Measurements from ENCODE around the gene PCDHGA5.
"Not testable (repeated sequence)": the region's sequence is repeated elsewhere in the genome, so short reads cannot be mapped to it uniquely, and the experiment has no call there.

PCDHGA5 gene

DNA sequence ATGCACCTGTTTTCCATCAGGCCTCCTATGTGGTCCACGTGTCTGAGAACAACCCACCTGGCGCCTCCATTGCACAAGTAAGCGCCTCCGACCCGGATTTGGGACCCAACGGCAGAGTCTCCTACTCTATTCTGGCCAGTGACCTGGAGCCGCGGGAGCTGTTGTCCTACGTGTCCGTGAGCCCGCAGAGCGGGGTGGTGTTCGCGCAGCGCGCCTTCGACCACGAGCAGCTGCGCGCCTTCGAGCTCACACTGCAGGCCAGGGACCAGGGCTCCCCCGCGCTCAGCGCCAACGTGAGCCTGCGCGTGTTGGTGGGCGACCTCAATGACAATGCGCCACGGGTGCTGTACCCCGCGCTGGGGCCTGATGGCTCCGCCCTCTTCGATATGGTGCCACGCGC lies 12.4 kb upstream of the PCDHGA5 start:
- no peak for DNase-seq (ENCODE audit: low read depth, low spot score)

DNA sequence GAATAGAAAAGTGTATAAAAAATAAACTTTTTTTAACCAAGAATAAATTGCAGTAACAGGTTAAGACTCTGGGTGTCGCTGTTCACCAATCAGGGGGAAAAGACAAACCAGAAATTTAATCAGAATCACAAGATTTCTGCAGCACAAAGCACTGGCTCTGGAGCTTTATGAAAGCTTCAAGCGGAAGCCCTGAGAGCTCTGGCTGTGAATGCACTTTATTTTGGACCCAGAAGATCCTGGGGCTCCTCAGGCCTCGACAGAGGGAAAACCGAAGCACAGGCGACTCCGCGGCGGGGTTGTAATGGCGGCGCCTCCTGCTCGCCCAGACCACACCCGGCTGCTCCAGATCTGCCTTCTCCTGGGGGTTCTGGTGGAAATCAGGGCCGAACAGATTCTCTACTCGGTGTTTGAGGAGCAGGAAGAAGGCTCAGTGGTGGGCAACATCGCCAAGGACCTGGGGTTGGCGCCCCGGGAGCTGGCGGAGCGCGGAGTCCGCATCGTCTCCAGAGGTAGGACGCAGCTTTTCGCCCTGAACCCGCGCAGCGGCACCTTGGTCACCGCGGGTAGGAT lies 9.0 kb upstream of the PCDHGA5 start, which contains the start of gene PCDHGA4:
PCDHGA4 (plus strand) TSS at position 122 of the 570 bp plus-strand sequence; CDS start at position 209, 87 bp downstream.
- no peak for DNase-seq (ENCODE audit: low read depth, low spot score)

DNA sequence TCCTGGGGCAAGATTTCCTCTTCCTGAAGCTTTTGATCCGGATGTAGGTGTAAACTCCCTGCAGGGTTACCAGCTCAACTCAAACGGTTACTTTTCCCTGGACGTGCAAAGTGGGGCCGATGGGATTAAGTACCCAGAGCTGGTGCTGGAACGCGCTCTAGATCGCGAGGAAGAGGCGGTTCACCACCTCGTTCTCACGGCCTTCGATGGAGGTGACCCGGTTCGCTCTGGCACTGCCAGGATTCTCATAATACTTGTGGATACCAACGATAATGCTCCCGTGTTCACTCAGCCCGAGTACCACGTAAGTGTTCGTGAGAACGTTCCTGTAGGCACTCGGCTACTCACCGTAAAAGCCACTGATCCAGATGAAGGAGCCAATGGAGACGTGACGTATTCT lies 8.3 kb upstream of the PCDHGA5 start:
- DNase-seq (ENCODE audit: low read depth, low spot score), result no peak

DNA sequence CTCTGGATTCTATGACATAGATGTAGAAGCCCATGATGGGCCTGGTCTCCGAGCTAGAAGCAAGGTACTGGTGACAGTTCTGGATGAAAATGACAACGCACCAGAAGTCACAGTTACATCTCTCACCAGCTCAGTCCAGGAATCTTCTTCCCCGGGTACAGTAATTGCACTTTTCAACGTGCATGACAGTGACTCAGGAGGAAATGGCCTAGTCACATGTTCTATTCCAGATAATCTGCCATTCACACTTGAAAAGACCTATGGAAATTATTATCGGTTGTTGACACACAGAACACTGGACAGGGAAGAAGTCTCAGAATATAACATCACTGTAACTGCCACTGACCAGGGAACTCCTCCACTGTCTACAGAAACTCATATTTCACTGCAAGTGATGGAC lies 7.8 kb upstream of the PCDHGA5 start:
- DNase-seq (ENCODE audit: low read depth, low spot score), result no peak

DNA sequence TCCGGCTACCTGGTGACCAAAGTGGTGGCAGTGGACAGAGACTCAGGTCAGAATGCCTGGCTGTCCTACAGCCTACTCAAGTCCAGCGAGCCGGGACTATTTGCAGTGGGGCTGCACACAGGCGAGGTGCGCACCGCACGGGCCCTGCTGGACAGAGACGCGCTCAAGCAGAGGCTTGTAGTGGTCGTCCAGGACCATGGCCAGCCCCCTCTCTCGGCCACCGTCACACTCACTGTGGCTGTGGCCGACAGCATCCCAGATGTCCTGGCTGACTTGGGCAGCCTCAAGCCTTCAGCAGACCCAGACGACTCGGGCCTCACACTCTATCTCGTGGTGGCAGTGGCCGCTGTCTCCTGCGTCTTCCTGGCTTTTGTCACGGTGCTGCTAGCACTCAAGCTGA lies 7.0 kb upstream of the PCDHGA5 start:
- no peak for DNase-seq (ENCODE audit: low read depth, low spot score)

DNA sequence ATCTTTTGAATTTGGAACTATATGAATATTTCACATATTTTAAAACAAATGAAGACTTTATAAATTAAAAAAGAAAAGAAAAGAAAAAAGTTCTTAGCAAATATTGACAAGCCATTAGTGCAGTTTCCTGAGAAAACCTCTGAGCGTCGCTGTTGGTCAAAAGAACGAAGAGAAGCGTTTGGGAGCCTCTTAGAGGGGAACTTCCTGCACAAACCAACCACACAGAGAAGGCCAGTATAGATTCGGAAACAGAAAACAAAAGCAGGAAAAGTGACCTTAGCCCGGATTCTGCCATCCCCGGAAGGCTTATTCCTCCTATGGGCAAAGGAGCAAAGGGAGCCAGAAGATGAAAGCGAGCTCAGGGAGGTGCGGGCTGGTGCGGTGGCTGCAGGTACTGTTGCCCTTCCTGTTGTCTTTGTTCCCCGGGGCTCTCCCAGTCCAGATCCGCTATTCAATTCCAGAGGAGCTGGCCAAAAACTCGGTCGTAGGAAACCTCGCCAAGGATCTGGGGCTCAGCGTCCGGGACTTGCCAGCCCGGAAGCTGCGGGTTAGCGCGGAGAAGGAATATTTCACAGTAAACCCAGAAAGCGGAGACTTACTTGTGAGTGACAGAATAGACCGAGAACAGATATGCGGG lies 4.1 kb upstream of the PCDHGA5 start, which contains the start of gene PCDHGB2:
PCDHGB2 (plus strand) TSS at position 205 of the 637 bp plus-strand sequence; CDS start at position 347, 142 bp downstream.
- DNase-seq (ENCODE audit: low read depth, low spot score), result no peak

DNA sequence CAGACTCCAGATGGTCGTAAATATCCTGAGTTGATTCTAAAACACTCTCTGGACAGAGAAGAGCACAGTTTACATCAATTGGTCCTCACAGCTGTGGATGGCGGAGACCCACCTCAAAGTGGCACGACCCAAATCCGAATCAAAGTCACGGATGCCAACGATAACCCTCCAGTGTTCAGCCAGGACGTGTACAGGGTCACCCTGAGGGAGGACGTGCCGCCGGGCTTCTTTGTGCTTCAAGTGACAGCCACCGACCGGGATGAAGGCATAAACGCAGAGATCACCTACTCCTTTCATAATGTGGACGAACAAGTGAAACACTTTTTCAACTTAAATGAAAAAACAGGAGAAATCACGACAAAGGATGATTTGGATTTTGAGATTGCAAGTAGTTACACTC lies 3.3 kb upstream of the PCDHGA5 start:
- DNase-seq (ENCODE audit: low read depth, low spot score), result no peak

DNA sequence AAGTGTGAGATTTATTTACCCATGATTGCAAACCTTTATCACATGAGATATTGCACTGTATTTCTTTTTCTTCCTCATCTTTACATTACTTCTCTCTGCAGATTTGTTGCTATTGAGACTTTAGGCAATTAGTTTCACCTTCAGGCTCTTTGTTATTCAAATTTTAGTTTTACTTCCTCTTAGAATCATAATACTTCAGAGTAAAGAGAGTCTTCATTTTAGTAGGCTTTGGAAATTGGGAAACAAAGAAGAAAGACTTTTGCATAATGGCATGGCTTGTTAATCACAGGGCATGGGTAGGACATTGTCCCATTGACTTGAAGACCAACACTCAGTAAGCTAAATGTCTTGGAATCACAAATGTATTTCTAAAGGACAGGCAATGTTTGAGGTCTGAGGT lies 1.2 kb upstream of the PCDHGA5 start:
- no peak for DNase-seq (ENCODE audit: low read depth, low spot score)

DNA sequence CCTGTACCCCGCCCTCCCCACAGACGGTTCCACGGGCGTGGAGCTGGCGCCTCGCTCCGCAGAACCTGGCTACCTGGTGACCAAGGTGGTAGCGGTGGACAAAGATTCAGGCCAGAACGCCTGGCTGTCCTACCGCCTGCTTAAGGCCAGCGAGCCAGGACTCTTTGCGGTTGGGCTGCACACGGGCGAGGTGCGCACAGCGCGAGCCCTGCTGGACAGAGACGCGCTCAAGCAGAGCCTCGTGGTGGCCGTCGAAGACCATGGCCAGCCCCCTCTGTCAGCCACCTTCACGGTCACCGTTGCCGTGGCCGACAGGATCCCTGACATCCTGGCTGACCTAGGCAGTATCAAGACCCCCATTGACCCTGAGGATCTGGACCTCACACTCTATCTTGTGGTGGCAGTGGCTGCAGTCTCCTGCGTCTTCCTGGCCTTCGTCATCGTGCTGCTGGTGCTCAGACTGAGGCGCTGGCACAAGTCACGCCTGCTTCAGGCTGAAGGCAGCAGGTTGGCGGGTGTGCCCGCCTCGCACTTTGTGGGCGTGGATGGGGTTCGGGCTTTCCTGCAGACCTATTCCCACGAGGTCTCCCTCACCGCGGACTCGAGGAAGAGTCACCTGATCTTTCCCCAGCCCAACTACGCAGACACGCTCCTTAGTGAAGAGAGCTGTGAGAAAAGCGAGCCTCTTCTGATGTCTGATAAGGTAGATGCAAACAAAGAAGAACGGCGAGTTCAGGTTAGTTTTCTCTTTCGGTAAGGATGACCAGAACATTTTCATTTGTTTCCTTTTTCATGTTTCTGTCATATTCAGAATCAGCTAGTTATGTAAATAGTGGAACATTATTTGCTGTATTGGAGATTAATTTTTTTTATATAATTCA lies 2.3 kb downstream of the PCDHGA5 start:
- DNase-seq (ENCODE audit: low read depth, low spot score), result no peak

DNA sequence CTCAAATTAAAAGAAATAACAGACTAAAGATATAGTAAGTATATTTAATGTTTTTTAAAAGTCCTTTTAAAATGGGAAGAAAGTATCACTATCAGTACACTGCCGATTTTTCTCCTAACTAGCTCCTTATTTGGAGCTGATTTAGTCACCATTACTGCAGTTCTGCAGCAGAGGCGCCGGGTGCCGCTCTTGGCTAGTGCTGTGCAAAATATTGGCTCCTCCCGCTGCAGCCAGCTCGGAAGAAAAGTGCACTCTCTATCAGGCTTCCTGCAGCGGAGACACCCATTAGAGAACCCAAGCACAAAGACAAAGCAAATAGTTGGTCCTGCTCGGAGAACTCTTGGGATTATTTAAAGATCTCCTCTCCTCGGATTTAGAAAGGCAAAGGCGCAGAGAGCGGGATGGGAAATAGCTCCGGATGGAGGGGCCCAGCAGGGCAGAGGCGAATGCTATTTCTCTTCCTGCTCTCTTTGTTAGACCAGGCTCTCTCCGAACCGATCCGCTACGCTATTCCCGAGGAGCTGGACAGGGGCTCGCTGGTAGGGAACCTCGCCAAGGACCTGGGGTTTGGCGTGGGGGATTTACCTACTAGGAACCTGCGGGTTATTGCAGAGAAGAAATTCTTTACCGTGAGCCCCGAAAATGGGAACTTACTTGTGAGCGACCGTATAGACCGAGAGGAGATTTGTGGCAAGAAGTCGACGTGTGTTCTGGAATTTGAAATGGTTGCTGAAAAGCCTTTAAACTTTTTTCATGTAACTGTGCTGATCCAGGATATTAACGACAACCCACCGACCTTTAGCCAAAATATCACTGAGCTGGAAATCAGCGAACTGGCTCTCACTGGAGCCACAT lies 6.3 kb downstream of the PCDHGA5 start, which contains the start of gene PCDHGB3:
PCDHGB3 (plus strand) TSS at position 249 of the 855 bp plus-strand sequence; CDS start at position 402, 153 bp downstream.
- DNase-seq (ENCODE audit: low read depth, low spot score), result no peak

DNA sequence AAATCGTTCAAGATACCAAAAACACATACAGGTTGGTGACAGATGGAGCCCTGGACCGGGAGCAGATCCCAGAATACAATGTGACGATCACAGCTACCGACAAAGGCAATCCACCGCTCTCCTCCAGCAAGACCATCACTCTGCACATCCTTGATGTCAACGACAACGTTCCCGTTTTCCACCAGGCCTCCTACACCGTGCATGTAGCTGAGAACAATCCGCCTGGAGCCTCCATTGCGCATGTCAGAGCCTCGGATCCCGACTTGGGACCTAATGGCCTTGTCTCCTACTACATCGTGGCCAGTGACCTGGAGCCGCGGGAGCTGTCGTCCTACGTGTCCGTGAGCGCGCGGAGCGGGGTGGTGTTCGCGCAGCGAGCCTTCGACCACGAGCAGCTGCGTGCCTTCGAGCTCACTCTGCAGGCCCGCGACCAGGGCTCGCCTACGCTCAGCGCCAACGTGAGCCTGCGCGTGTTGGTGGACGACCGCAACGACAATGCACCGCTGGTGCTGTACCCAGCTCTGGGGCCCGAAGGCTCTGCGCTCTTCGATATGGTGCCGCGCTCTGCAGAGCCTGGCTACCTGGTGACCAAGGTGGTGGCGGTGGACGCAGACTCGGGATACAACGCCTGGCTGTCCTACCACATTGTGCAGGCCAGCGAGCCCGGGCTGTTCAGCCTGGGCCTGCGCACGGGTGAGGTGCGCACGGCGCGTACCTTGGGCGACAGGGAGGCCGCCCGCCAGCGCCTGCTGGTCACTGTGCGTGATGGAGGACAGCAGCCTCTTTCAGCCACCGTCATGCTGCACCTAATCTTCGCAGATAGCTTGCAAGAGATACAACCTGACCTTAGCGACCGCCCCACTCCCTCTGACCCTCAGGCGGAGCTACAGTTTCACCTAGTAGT lies 7.9 kb downstream of the PCDHGA5 start:
- no peak for DNase-seq (ENCODE audit: low read depth, low spot score)

DNA sequence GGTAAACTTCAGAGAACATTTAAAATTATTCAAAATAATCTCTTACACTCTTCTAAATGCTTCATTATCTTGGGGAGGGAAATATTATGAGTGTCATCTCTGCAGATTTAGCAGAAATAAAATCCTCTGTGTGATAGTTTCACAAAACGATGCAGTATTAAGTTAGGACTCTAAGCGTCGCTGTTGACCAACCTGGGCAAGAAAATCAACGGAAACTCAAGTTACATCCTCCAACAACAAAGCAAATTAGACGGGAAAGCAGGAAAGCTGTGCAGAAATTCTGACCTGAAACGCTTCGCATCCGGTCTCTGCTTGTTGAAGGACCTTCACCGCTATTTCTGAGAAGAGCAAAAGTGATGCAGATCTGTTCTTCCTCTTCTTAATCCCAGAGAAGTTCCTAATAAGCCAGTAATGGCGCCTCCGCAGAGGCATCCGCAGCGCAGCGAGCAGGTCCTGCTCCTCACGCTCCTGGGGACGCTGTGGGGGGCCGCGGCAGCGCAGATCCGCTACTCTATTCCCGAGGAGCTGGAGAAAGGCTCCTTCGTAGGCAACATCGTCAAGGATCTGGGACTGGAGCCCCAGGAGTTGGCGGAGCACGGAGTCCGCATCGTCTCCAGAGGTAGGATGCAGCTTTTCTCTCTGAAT lies 9.8 kb downstream of the PCDHGA5 start, which contains the start of gene PCDHGA6:
PCDHGA6 (plus strand) TSS at position 219 of the 645 bp plus-strand sequence; CDS start at position 412, 193 bp downstream.
- DNase-seq (ENCODE audit: low read depth, low spot score), result no peak

DNA sequence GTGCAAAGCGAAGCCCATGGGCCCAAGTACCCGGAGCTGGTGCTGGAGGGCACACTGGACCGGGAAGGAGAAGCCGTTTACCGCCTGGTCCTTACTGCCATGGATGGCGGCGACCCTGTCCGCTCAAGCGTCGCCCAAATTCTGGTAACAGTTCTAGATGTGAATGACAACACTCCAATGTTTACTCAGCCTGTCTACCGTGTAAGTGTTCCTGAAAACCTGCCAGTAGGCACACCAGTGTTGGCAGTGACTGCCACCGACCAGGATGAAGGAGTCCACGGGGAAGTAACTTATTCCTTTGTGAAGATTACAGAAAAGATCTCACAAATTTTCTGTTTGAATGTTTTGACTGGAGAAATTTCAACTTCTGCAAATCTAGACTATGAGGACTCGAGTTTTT lies 10.7 kb downstream of the PCDHGA5 start:
- DNase-seq (ENCODE audit: low read depth, low spot score), result no peak

DNA sequence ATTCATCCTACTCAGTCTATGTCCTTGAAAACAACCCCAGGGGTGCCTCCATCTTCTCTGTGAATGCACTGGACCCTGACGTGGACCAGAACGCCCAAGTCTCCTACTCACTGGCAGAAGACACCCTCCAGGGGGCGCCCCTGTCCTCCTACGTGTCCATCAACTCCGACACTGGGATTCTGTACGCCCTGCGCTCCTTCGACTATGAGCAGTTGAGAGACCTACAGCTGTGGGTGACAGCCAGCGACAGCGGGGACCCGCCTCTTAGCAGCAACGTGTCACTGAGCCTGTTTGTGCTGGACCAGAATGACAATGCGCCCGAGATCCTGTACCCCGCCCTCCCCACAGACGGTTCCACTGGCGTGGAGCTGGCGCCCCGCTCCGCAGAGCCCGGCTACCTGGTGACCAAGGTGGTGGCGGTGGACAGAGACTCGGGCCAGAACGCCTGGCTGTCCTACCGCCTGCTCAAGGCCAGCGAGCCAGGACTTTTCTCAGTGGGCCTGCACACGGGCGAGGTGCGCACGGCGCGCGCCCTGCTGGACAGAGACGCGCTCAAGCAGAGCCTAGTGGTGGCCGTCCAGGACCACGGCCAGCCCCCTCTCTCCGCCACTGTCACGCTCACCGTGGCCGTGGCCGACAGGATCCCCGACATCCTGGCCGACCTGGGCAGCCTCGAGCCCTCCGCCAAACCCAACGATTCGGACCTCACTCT lies 11.6 kb downstream of the PCDHGA5 start:
- not testable (repeated sequence) for DNase-seq (ENCODE audit: low read depth, low spot score)

DNA sequence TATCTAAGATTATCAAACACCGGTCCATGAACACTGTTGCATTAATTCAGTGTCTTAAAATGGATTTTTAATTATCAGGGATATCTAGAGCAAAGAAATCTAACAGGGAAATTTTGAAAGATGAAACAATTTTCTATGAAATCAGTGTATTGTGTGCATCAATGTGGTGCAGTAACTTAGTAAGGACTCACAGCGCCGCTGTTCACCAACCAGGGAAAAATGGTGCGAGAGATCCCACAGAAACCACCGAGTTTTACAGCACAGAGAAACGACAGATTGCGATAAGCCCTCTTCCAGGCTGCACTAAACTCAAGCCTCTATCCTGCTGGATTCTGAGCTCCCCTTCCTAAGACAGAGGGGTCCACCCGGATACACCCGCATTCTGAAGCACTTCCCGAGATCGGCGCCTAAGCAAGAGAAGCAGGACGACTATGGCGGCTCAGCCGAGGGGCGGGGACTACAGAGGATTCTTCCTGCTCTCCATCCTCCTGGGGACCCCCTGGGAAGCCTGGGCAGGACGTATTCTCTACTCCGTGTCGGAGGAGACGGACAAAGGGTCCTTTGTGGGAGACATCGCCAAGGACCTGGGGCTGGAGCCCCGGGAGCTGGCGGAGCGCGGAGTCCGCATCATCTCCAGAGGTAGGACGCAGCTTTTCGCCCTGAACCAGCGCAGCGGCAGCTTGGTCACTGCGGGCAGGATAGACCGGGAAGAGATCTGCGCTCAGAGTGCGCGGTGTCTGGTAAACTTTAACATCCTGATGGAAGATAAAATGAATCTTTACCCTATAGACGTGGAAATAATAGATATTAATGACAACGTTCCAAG lies 18.7 kb downstream of the PCDHGA5 start, which contains the start of gene PCDHGA7:
PCDHGA7 (plus strand) TSS at position 274 of the 826 bp plus-strand sequence; CDS start at position 432, 158 bp downstream.
- no peak for DNase-seq (ENCODE audit: low read depth, low spot score)

DNA sequence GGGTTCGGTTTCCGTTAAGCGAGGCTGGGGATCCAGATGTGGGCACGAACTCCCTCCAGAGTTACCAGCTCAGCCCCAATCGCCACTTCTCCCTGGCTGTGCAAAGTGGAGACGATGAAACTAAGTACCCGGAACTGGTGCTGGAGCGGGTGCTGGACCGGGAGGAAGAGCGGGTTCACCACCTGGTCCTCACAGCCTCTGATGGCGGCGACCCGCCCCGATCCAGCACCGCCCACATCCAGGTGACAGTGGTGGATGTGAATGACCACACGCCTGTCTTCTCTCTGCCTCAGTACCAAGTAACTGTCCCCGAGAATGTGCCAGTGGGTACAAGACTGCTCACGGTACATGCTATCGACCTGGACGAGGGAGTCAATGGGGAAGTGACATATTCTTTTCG lies 19.4 kb downstream of the PCDHGA5 start:
- no peak for DNase-seq (ENCODE audit: low read depth, low spot score)

DNA sequence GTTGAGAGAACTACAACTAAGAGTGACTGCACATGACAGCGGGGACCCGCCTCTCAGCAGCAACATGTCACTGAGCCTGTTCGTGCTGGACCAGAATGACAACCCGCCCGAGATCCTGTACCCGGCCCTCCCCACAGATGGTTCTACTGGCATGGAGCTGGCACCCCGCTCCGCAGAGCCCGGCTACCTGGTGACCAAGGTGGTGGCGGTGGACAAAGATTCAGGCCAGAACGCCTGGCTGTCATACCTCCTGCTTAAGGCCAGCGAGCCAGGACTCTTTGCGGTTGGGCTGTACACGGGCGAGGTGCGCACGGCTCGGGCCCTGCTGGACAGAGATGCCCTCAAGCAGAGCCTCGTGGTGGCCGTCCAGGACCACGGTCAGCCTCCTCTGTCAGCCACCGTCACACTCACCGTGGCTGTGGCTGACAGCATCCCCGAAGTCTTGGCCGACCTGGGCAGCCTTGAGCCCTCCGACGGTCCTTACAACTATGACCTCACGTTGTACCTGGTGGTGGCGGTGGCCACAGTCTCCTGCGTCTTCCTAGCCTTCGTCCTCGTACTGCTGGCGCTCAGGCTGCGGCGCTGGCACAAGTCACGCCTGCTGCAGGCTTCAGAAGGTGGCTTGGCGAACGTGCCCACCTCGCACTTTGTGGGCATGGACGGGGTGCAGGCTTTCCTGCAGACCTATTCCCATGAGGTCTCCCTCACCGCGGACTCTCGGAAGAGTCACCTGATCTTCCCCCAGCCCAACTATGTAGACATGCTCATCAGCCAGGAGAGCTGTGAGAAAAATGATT lies 20.7 kb downstream of the PCDHGA5 start:
- no peak for DNase-seq (ENCODE audit: low read depth, low spot score)
